ENCODE results near the gene TOMM70.

TOMM70 gene

DNA sequence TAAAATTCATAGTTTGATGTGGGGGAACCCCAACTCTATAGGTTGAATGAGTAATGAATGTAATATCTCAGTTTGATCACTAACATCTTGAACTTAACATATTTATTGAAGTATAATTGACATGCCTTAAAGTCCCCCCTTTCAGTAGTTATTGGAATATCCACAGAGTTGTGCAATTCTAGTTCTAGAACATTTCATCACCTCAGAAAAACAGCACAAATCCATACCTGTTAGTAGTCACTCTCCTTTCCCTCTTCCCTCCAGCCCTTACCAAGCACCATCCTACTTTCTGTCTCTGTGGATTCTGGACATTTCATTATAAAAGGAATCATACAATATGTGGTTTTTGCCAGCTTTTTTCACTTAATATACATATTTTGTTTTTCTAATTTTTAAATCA is 75.1 kb downstream of the TOMM70 start:
- no peak for DNase-seq (ENCODE audit: low read depth)

DNA sequence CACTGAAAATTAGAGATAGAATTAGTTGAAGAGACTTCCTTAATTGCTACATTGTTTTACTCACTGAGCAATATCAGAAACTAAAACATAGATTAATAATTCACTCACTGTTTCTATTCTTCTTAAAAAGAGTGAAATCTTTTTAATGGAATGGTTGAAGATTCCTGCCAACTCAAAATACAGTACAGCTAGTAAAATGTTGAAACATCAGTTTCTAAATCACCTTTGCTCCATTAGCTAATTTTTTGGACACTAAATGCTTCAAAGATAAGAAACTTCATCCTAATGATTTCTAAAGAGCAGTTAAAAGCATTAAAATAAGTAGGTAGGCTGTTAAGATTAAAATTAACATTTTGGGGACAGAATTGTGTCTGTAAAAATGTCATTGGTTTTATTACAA is 76.8 kb downstream of the TOMM70 start:
- no peak for DNase-seq (ENCODE audit: low read depth)

DNA sequence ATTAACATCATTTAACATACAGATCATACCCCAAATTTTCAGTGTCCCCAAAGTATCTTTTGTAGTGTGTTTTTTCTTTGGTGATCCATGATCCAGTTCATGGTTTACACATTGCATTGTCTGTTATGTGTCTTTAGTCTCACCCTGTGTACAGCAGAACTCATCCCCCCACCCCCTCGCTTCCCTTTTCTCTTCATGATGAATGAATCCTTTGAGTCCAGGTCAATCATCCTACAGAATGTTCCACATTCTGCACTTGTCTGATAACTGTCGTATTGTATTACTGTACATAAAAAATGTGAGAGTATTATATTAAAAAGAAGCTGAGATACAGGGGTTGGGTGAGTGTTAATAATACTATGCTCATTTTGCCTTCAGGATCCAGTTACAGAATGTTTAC is 80.9 kb downstream of the TOMM70 start:
- no peak for DNase-seq (ENCODE audit: low read depth)

DNA sequence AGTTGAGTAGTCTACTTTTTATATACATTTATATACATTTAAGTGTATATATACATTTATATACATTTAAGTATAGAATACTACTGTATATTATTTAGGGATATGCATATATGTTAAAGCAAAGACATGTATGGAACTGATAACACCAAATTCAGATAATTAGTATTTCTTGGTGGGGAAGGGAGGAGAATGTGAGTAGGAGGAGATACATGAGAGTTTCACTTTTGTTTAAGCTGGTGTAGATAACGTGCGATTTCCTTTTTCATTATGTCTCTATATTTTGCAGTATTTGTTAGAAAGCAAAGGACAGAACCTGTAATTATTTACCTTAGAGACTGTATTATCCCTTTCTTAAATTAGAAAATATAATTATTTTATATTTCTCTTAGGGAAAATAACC is 83.0 kb downstream of the TOMM70 start:
- no peak for DNase-seq (ENCODE audit: low read depth)

DNA sequence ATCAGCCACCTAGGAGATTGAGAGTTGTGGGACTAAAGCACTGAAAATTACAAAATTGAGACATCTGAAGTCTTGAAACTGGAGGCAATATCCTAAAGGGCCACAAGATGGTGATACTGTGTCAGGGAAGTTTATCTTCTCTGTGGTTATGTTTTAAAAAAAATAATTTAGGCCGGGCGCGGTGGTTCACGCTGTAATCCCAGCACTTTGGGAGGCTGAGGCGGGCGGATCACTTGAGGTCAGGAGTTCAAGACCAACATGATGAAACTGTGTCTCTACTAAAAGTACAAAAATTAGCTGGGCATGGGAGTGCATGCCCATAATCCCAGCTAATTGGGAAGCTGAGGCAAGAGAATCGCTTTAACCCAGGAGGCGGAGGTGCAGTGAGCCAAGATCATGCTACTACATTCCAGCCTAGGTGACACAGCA is 84.2 kb downstream of the TOMM70 start:
- no peak for DNase-seq (ENCODE audit: low read depth)

Data from stimulated activated CD8-positive, alpha-beta memory T cell treated with anti-CD3 and anti-CD28 coated beads, Interleukin-7, amount 100 ng/mL, for 24 hours (primary cell).